HG02870 (cell line): ENCODE measurements around the gene SKA3.
"Not testable (repeated sequence)": the region's sequence is repeated elsewhere in the genome, so short reads cannot be mapped to it uniquely, and the experiment has no call there.

Source experiments
- ATAC-seq: cut with Tn5 transposase; IDR thresholded peaks from one replicate; pipeline ENCODE4 v1.9.1; 2021; ENCODE audit warnings: mild to moderate bottlenecking, moderate library complexity; ENCODE audit not compliant: unreplicated experiment

Gene SKA3

DNA sequence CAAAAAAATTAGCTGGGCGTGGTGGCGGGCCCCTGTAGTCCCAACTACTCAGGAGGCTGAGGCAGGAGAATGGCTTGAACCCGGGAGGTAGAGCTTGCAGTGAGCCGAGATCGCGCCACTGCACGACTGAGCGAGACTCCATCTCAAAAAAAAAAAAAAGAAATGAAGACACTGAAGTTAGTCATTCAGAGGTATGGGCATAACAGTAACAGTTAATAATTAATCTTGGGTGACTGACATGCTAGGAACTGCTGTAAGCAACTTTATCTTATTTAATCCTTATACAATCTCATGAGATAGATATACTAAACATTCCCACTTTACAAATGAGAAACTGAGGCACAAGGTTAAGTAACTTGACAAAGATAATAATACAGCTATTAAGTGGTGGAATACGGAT, 4.9 kb downstream of the SKA3 start:
- no peak for ATAC-seq

DNA sequence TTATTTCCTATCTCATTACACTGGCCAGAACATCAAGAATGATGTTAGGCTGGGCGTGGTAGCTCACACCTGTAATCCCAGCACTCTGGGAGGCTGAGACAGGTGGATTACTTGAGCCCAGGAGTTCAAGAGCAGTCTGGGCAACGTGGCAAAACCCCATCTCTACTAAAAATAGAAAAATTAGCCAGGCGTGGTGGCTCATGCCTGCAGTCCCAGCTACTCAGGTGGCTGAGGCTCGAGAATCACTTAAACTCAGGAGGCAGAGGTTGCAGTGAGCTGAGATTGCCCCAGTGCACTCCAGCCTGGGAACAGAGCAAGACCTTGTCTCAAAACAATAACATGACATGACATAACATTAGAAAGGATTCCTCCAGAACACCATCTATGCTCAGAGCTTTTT, 10.7 kb downstream of the SKA3 start:
- not testable (repeated sequence) for ATAC-seq

GRCh38 chr13:21164631-21165030, 11.7 kb downstream of the SKA3 start:
- no peak for ATAC-seq

GRCh38 chr13:21152251-21152899, 24.0 kb downstream of the SKA3 start:
- ATAC-seq, result no peak

DNA sequence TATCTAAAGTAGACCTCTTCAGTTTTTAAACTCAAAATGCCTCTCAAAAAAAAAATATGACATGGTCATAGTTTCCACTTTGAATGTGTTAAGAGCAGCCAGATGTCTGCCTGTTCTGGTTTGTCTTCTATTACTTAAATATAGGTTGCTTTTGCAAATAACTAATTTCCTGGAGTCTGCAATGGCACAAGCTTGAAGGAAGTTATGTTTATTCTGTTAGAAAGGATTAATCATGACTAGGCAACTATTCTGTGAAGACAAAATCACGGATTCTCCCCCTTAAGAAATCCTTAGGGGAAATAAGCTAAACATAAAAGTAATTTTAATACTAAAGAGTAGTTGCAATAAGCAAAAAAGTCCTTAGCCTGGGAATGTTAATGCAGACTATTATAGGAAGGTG, 26.3 kb downstream of the SKA3 start:
- ATAC-seq, result no peak

- peak; percentile 64 for ATAC-seq
Observed at GRCh38 chr13:21149568-21149967, 26.8 kb downstream of the SKA3 start.

DNA sequence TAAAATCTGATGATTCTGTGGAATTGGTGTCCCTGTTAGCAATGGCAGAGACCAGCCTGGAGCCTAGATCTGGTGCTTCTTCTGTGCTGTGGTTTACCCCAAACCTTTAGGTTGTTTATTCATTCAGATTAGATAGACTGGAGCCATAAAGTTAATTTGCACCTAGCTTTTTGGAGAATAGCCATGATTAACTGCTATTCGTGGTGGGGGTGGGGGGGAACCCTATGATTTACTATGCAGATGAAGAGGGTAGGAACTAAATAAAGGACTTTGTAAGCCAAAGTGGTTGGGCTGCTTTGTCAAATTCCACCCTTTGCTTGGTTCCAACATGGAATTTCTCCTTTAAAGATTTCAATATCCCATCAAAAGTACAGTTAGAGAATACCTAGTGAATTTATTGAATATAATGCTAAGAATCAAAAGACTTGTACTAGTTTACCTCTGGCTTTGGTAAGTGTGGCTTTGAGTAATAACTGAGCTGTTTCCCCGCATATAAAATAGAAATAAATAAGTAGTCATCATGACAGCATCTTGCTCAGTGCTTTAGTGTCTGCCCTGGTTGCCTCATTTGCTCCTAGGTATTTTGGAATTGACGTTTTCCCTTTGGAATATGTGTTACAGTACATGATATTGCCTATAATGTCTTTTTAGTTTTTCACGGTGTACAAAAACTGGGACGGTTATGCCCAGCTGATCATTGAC, 27.6 kb downstream of the SKA3 start:
- no peak for ATAC-seq

DNA sequence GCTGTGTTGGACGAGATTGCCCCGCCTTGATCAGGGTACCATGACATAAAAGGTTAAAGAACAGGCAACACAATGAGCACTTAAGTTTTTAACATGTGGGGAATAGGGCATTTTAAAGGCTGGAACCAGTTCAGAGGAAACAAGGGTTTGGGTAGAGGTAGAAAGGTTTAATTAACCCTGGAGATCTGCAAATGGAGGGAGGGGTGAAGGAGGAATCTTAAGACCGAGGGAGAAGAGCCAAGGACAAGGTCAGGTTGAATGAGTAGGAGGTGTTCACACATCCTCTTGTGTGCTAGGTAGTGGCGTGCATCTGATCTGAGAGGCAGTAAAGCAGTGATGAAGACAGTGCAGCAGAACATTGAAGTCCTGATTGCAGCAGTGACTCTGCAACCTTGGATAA, 28.5 kb downstream of the SKA3 start:
- ATAC-seq, result no peak

GRCh38 chr13:21142766-21143165, 33.6 kb downstream of the SKA3 start:
- ATAC-seq, result no peak

- no peak for ATAC-seq
Observed at GRCh38 chr13:21139374-21139773, 37.0 kb downstream of the SKA3 start.

GRCh38 chr13:21138561-21138960, 37.8 kb downstream of the SKA3 start:
- ATAC-seq, result no peak

GRCh38 chr13:21137696-21138095, 38.7 kb downstream of the SKA3 start:
- ATAC-seq, result no peak

- ATAC-seq, result not testable (repeated sequence)
Observed at GRCh38 chr13:21135833-21136232, 40.5 kb downstream of the SKA3 start.

DNA sequence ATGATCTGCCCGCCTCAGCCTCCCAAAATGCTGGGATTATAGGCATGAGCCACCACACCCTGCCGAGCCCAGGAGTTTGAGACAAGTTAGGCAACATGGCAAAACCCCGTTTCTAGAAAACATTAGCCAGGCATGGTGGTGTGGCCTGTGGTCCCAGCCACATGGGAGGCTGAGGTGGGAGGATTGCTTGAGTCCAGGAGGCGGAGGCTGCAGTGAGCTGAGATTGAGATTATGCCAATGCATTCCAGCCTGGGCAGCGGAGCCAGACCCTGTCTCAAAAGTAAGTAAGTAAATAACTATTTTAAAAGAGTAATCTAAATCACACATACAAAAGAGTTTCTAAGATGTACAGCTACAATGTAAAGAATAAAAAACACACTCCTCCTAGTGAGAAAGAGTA, 41.9 kb downstream of the SKA3 start:
- ATAC-seq, result no peak

- ATAC-seq, result no peak
Observed at GRCh38 chr13:21133077-21133476, 43.3 kb downstream of the SKA3 start.

- ATAC-seq, result no peak
Observed at GRCh38 chr13:21130116-21130515, 46.2 kb downstream of the SKA3 start.

GRCh38 chr13:21124852-21125251, 51.5 kb downstream of the SKA3 start:
- ATAC-seq, result no peak

- ATAC-seq, result no peak
Observed at GRCh38 chr13:21123956-21124355, 52.4 kb downstream of the SKA3 start.

DNA sequence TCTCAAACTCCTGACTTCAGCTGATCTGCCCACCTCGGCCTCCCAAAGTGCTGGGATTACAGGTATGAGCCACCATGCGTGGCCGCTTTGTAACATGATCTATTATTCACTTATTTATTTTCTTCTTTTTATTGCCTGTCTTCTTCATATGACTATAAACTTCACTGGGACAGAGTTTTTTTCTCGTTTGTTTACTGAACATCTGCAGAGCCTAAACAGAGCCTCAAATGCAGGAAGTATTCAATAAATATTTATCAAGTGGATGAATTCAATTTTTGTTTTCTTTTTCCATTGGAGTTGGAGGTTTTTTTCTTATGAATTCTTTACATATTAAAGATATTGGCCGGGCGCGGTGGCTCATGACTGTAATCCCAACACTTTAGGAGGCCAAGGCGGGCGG, 54.7 kb downstream of the SKA3 start:
- ATAC-seq, result no peak

DNA sequence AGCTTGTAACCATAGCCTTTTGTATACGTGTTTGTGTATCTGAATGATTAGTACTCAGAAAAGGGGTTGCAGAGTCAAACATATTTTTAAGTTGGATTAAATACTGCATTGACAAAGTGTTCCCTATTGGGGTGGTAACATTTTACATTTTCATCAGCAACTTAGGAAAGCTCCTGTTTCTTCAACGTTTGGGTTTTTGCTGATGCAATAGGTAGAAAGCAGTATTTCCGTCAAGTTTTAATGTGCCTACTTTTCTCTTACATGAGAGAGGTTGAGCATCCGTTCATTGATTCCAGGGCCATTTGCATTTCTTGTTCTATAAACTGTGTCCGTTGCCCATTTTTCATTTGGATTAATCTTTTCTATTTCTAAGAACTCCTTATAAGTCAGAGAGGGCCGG, 56.2 kb downstream of the SKA3 start:
- ATAC-seq, result no peak

DNA sequence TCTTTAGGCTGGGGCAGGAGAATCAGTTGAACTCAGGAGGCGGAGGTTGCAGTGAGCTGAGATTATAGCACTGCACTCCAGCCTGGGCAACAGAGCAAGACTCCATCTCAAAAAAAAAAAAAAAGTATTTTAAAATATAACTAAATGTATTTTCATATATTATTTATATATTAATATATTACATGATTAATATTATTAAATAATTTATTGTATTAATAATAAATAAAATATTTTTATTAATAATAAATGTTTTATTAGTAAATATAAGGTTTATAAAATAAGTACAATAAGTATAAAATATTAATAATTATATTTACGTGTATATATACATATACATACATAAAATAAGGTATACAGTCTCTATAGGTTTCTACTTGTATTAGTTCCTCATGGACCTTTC, 56.8 kb downstream of the SKA3 start:
- ATAC-seq, result no peak

GRCh38 chr13:21118180-21118579, 58.2 kb downstream of the SKA3 start:
- ATAC-seq, result no peak
